Liver (tissue), 9 donors: ENCODE results near the gene CTXN3. TPM values are rescaled to one million over a fixed set of nuclear protein-coding genes. Genes with fewer than 3 reads are reported as not detected.

Experiments
- DNase-seq: peaks from one replicate; pipeline ENCODE4 v3.0.0-alpha.2; 2017; ENCODE audit warnings: low spot score
- H3K27ac ChIP-seq, 2 donors: one replicate each; pipeline ENCODE4 v1.7.0; 2013; ENCODE audit warnings: inconsistent platforms in 2 of 2, low read length in 2 of 2, control low read depth in 1 of 2, low read depth in 1 of 2, mild to moderate bottlenecking in 1 of 2
- H3K27me3 ChIP-seq, 4 donors: one replicate each; pipeline versions ENCODE4 v1.6.1 to v1.7.0; 2013; ENCODE audit warnings: low read length in 3 of 4, inconsistent platforms in 1 of 4, mild to moderate bottlenecking in 1 of 4, moderate library complexity in 1 of 4; ENCODE audit not compliant: control insufficient read depth in 4 of 4, insufficient read depth in 4 of 4
- H3K36me3 ChIP-seq, 4 donors: one replicate each; pipeline versions ENCODE4 v1.6.1 to v1.7.0; 2013; ENCODE audit warnings: low read length in 3 of 4, mild to moderate bottlenecking in 3 of 4, low read depth in 1 of 4, moderate library complexity in 1 of 4; ENCODE audit not compliant: control insufficient read depth in 4 of 4, insufficient read depth in 3 of 4
- H3K4me1 ChIP-seq, 4 donors: one replicate each; pipeline versions ENCODE4 v1.6.1 to v1.7.0; 2013; ENCODE audit warnings: low read length in 3 of 4, mild to moderate bottlenecking in 3 of 4, moderate library complexity in 1 of 4; ENCODE audit not compliant: control insufficient read depth in 4 of 4, insufficient read depth in 4 of 4
- H3K4me3 ChIP-seq, 3 donors: one replicate each; pipeline versions ENCODE4 v1.6.1 to v1.7.0; 2013; ENCODE audit warnings: low read length in 3 of 3, control low read depth in 1 of 3, low read depth in 1 of 3, mild to moderate bottlenecking in 1 of 3
- H3K9ac ChIP-seq, 2 donors: one replicate each; pipeline ENCODE4 v1.7.0; 2013; ENCODE audit warnings: low read length in 2 of 2, mild to moderate bottlenecking in 2 of 2, moderate library complexity in 2 of 2, control low read depth in 1 of 2, low read depth in 1 of 2
- H3K9me3 ChIP-seq, 4 donors: one replicate each; pipeline versions ENCODE4 v1.6.1 to v1.7.0; 2013; ENCODE audit warnings: low read length in 3 of 4; ENCODE audit not compliant: control insufficient read depth in 4 of 4
- ATF3 ChIP-seq: IDR thresholded peaks from 2 replicates; pipeline ENCODE4 v1.6.1; 2016; ENCODE audit warnings: antibody characterized with exemption
- CTCF ChIP-seq: fragments of 150-350 bp; IDR thresholded peaks from 2 replicates; pipeline ENCODE4 v1.5.1; 2017; ENCODE audit warnings: improper control_type of control experiment, low read depth, low read length; ENCODE audit not compliant: missing input control
- EGR1 ChIP-seq, 2 donors: IDR thresholded peaks; 2 replicates each; pipeline ENCODE4 v1.6.1; 2016 to 2018; ENCODE audit warnings: antibody characterized with exemption in 2 of 2, low read depth in 2 of 2
- GABPA ChIP-seq, 2 donors: IDR thresholded peaks in 1 of 2; conservative IDR thresholded peaks in 1 of 2; 2 replicates each; pipeline ENCODE4 v1.6.1; 2016; ENCODE audit warnings: antibody characterized with exemption in 2 of 2, mild to moderate bottlenecking in 1 of 2, moderate library complexity in 1 of 2
- HNF4G ChIP-seq: IDR thresholded peaks from 2 replicates; pipeline ENCODE4 v1.6.1; 2016; ENCODE audit warnings: antibody characterized with exemption
- JUND ChIP-seq, 2 donors: IDR thresholded peaks; 2 replicates each; pipeline ENCODE4 v1.6.1; 2016; ENCODE audit warnings: antibody characterized with exemption in 2 of 2
- MAX ChIP-seq: IDR thresholded peaks from 2 replicates; pipeline ENCODE4 v1.6.1; 2016; ENCODE audit warnings: antibody characterized with exemption
- NR2F2 ChIP-seq: IDR thresholded peaks from 2 replicates; pipeline ENCODE4 v1.6.1; 2016; ENCODE audit warnings: antibody characterized with exemption
- RAD21 ChIP-seq, 2 donors: IDR thresholded peaks; 2 replicates each; pipeline ENCODE4 v1.6.1; 2016; ENCODE audit warnings: antibody characterized with exemption in 2 of 2, mild to moderate bottlenecking in 2 of 2
- RXRA ChIP-seq, 2 donors: IDR thresholded peaks; 2 replicates each; pipeline ENCODE4 v1.6.1; 2017 to 2018; ENCODE audit warnings: antibody characterized with exemption in 2 of 2, mild to moderate bottlenecking in 1 of 2
- YY1 ChIP-seq: IDR thresholded peaks from 2 replicates; pipeline ENCODE4 v1.6.1; 2016; ENCODE audit warnings: antibody characterized with exemption, mild to moderate bottlenecking
- ZBTB33 ChIP-seq: IDR thresholded peaks from 2 replicates; pipeline ENCODE4 v1.6.1; 2016; ENCODE audit warnings: antibody characterized with exemption
- WGBS: extraction: QIAGEN DNeasy Blood & Tissue Kit; methylation state at CpG from one replicate; pipeline ENCODE4 v1.1.7; 2013; 5-methylcytosine and 5-hydroxymethylcytosine counted together
- polyA plus RNA-seq, 2 donors: library from polyadenylated mRNA; stranded (reverse) in 1 of 2; unstranded in 1 of 2; fragments of 200-250 nt in 1 of 2; fragments of >200 nt in 1 of 2; fragmentation: Nextera tagmentation in 1 of 2; extraction: Ambion mirVana in 1 of 2; gene quantifications; one replicate each; pipeline versions ENCODE4 v1.2.1 to v1.2.3, GENCODE V29; 2013 to 2015
- total RNA-seq, 2 donors: library from RNA; depleted of rRNA; stranded (reverse); fragments of >200 nt; gene quantifications; one replicate each; pipeline ENCODE4 v1.2.3, GENCODE V29; 2014
- donor health status: healthy.
- donor health status: healthy.
- donor health status: healthy.
- donor health status: healthy.
- donor health status: healthy.

The CTXN3 gene
- total and polyA plus RNA-seq, 4 donors, result not detected

GRCh38 chr5:127705120-127705892, 56.4 kb downstream of the CTXN3 start:
- TF ChIP-seq EGR1 (IDR thresholded peaks at IDR 0.05; ENCODE audit: low read depth in 2 of 2), result no peak
- peak; percentile 23 for TF ChIP-seq NR2F2
- Histone ChIP-seq H3K9ac (no peak overlapping the region), H3K27me3 (no peaks in the 10 kb centered on the region), H3K4me1 (no peaks in the 10 kb centered on the region), H3K27ac (no peak overlapping the region), H3K9me3 (no peaks in the 10 kb centered on the region), H3K36me3 (no peaks in the 10 kb centered on the region), H3K4me3 (no peak overlapping the region)
- WGBS, result 57% methylated on average over 4 of the region's 4 CpGs
- no peak for DNase-seq

- Histone ChIP-seq H3K4me1 (no peaks in the 10 kb centered on the region), H3K36me3 (no peaks in the 10 kb centered on the region), H3K27me3 (no peaks in the 10 kb centered on the region), H3K9me3 (no peaks in the 10 kb centered on the region), H3K4me3 (no peak overlapping the region), H3K9ac (no peak overlapping the region), H3K27ac (no peak overlapping the region)
- WGBS, result 57% methylated on average over 1 of the region's 1 CpG
- no peak for TF ChIP-seq NR2F2
- no peak for TF ChIP-seq RAD21 (IDR thresholded peaks at IDR 0.05)
- TF ChIP-seq CTCF, result no peak
- no peak for TF ChIP-seq YY1
- TF ChIP-seq JUND (IDR thresholded peaks at IDR 0.05), result no peak
- TF ChIP-seq ATF3, result no peak
- DNase-seq, result no peak
Measured at GRCh38 chr5:127706691-127707090, 57.8 kb downstream of the CTXN3 start.

GRCh38 chr5:127707209-127707608, 58.3 kb downstream of the CTXN3 start:
- Histone ChIP-seq H3K27ac (no peak overlapping the region), H3K9me3 (no peaks in the 10 kb centered on the region)

More at GRCh38 chr5:127707209-127707608, 58.3 kb downstream of the CTXN3 start:
- H3K27me3 ChIP-seq, result no peaks in the 10 kb centered on the region
- no peaks in the 10 kb centered on the region for H3K36me3 ChIP-seq
- no peak overlapping the region for H3K9ac ChIP-seq
- H3K4me3 ChIP-seq, result no peak overlapping the region
- no peaks in the 10 kb centered on the region for H3K4me1 ChIP-seq
- 70% methylated on average over 3 of the region's 3 CpGs for WGBS
- no peak for TF ChIP-seq HNF4G
- TF ChIP-seq CTCF, result no peak
- no peak for TF ChIP-seq RXRA (IDR thresholded peaks at IDR 0.05)
- TF ChIP-seq ZBTB33, result no peak
- TF ChIP-seq MAX, result no peak
- no peak for TF ChIP-seq GABPA (IDR thresholded peaks at IDR 0.05 in 1 of 2, conservative IDR thresholded peaks at IDR 0.05 in 1 of 2)
- DNase-seq, result no peak
